Loucy (cell line): Measurements from ENCODE around the gene LY6G6C.
"Not testable (repeated sequence)": the region's sequence is repeated elsewhere in the genome, so short reads cannot be mapped to it uniquely, and the experiment has no call there.

Source experiments
- H2AFZ ChIP-seq: fragments of 200-600 bp; sonication (generic); 2 replicates; pipeline ENCODE4 v1.6.0; 2016; ENCODE audit warnings: antibody characterized with exemption, mild to moderate bottlenecking, low read length, moderate library complexity
- H3F3A ChIP-seq: fragments of 200-600 bp; 2 replicates; pipeline ENCODE4 v1.6.0; 2016; ENCODE audit warnings: antibody characterized with exemption, low read depth, mild to moderate bottlenecking
- H3K27me3 ChIP-seq: fragments of 200-600 bp; sonication (generic); 2 replicates; pipeline ENCODE4 v1.6.1; 2014; ENCODE audit warnings: low read length, mild to moderate bottlenecking; ENCODE audit not compliant: insufficient read depth, poor library complexity, severe bottlenecking
- H3K36me3 ChIP-seq: fragments of 200-600 bp; sonication (generic); 2 replicates; pipeline ENCODE4 v1.6.1; 2016; ENCODE audit warnings: low read length; ENCODE audit not compliant: insufficient read depth
- H3K4me1 ChIP-seq: fragments of 200-600 bp; sonication (generic); 2 replicates; pipeline ENCODE4 v1.5.1; 2014; ENCODE audit warnings: low read length, mild to moderate bottlenecking; ENCODE audit not compliant: insufficient read depth, poor library complexity, severe bottlenecking
- H3K4me2 ChIP-seq: fragments of 200-600 bp; sonication (generic); 2 replicates; pipeline ENCODE4 v1.6.0; 2014; ENCODE audit warnings: antibody characterized with exemption, low read length, low read depth, mild to moderate bottlenecking; ENCODE audit not compliant: poor library complexity, severe bottlenecking
- H3K4me3 ChIP-seq: fragments of 200-600 bp; sonication (generic); 2 replicates; pipeline ENCODE4 v1.5.1; 2014; ENCODE audit warnings: low read length, mild to moderate bottlenecking, mixed read lengths; ENCODE audit not compliant: poor library complexity, severe bottlenecking
- H3K79me2 ChIP-seq: fragments of 200-600 bp; sonication (generic); 2 replicates; pipeline ENCODE4 v1.6.1; 2014; ENCODE audit warnings: low read length; ENCODE audit not compliant: insufficient read depth
- H3K9ac ChIP-seq: fragments of 200-600 bp; sonication (generic); 2 replicates; pipeline ENCODE4 v1.6.0; 2014; ENCODE audit warnings: mild to moderate bottlenecking, low read depth, low read length, moderate library complexity; ENCODE audit not compliant: poor library complexity, severe bottlenecking
- H3K9me2 ChIP-seq: fragments of 200-600 bp; sonication (generic); replicated peaks from 2 replicates; pipeline ENCODE4 v1.6.1; 2016; ENCODE audit warnings: low read depth, low read length, mixed read lengths
- H3K9me3 ChIP-seq: fragments of 200-600 bp; sonication (generic); 2 replicates; pipeline ENCODE4 v1.6.1; 2014; ENCODE audit warnings: mild to moderate bottlenecking, antibody characterized with exemption, low read length, low read depth; ENCODE audit not compliant: insufficient read depth
- H4K20me1 ChIP-seq: fragments of 200-600 bp; sonication (generic); 2 replicates; pipeline ENCODE4 v1.6.0; 2014; ENCODE audit warnings: antibody characterized with exemption, low read length, mild to moderate bottlenecking; ENCODE audit not compliant: insufficient read depth, poor library complexity, severe bottlenecking
- EZH2phosphoT487 ChIP-seq: fragments of 200-600 bp; IDR thresholded peaks from 2 replicates; pipeline ENCODE4 v1.6.1; 2018; ENCODE audit warnings: antibody characterized with exemption, mild to moderate bottlenecking, moderate library complexity, borderline replicate concordance
- TF ChIP-seq, protein P1 (sequence below): fragments of 200-600 bp; sonication (generic); conservative IDR thresholded peaks from 2 replicates; pipeline ENCODE4 v1.5.1; 2014; ENCODE audit warnings: mild to moderate bottlenecking, antibody characterized with exemption, low read length

LY6G6C gene

DNA sequence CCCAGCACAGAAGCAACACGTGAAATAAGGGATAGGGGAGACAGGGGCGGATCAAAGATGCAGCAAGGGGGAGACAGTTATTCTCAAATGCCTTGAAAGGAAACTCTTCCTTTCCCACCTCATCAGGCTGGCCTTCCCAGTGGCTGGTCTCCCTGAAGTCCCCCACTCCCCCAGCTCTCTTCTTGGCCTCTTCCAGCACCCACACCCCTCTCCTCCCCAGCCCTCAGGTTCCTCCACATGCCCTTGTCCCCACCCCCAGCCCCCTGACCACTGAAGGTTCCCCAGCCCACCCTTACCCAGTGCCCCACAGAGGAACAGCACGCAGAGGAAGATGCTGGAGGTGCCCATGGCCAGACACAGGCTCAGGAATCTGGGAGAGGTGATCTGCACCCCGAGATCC is 8.1 kb downstream of the LY6G6C start:
- no peaks in the 10 kb centered on the region for H3K9me2 ChIP-seq
- H3K36me3 ChIP-seq = no peaks in the 10 kb centered on the region
- H3K4me1 ChIP-seq = peaks cover 40% of the 10 kb centered on the region
- no peak overlapping the region for H2AFZ ChIP-seq
- H3K4me3 ChIP-seq = no peak overlapping the region
- H3F3A ChIP-seq = no peaks in the 10 kb centered on the region
- H3K27me3 ChIP-seq = no peaks in the 10 kb centered on the region
- no peaks in the 10 kb centered on the region for H3K79me2 ChIP-seq
- no peaks in the 10 kb centered on the region for H4K20me1 ChIP-seq
- no peaks in the 10 kb centered on the region for H3K9me3 ChIP-seq
- H3K4me2 ChIP-seq = no peak overlapping the region
- H3K9ac ChIP-seq = peak overlapping the region; percentile 52
- TF ChIP-seq EZH2phosphoT487 = no peak

DNA sequence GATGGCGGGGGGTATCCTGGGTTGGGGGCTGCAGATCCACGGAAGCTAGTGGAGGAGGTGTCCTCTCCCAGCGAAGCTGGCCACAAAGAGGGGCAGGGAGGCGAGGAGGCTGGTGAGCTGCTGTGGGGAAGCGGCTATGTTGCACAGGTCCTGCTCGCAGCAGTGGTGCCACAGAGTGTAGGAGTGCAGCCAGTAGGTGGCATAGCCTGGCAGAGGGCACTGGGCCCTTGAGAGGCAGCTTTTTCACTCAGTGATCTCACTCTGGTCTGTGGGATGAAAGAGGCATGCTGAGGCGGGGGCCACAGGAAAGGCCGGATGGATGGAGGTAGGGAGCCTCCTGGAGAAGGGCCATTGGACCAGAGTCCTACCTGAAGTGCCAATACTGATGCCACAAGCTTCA is 9.2 kb downstream of the LY6G6C start:
- Histone ChIP-seq H3F3A (no peaks in the 10 kb centered on the region), H3K4me2 (no peak overlapping the region), H3K9ac (peak overlapping the region; percentile 3), H3K4me1 (peaks cover 40% of the 10 kb centered on the region), H3K4me3 (no peak overlapping the region), H3K36me3 (no peaks in the 10 kb centered on the region), H2AFZ (no peak overlapping the region), H4K20me1 (no peaks in the 10 kb centered on the region), H3K79me2 (no peaks in the 10 kb centered on the region), H3K9me3 (no peaks in the 10 kb centered on the region), H3K27me3 (no peaks in the 10 kb centered on the region), H3K9me2 (no peaks in the 10 kb centered on the region)
- TF ChIP-seq, protein P1, sequence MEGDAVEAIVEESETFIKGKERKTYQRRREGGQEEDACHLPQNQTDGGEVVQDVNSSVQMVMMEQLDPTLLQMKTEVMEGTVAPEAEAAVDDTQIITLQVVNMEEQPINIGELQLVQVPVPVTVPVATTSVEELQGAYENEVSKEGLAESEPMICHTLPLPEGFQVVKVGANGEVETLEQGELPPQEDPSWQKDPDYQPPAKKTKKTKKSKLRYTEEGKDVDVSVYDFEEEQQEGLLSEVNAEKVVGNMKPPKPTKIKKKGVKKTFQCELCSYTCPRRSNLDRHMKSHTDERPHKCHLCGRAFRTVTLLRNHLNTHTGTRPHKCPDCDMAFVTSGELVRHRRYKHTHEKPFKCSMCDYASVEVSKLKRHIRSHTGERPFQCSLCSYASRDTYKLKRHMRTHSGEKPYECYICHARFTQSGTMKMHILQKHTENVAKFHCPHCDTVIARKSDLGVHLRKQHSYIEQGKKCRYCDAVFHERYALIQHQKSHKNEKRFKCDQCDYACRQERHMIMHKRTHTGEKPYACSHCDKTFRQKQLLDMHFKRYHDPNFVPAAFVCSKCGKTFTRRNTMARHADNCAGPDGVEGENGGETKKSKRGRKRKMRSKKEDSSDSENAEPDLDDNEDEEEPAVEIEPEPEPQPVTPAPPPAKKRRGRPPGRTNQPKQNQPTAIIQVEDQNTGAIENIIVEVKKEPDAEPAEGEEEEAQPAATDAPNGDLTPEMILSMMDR = peak; percentile 59
- TF ChIP-seq EZH2phosphoT487 = no peak

DNA sequence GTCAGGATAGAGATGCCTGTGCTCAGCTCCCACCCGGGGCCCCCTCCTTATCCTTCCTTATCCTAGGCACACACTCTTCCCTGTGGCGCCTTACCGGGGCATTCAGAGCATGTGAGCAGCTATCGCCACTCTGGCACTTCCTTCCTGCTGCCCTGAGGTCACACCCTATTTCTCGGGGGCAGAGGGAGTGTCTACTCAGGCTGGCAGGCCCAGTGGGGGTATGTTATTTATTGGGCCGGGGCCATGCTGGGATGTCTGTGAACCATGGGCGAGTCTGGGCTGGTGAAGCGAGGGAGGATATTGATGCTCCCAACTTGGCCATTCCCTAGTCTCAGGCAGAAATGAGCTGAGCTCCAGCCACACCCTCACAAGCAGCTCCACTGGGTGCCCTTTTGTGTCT is 10.3 kb downstream of the LY6G6C start:
- Histone ChIP-seq H3K4me1 (peaks cover 40% of the 10 kb centered on the region), H2AFZ (peak overlapping the region; percentile 47; the same call in 1 of the 2 replicates), H3K4me3 (no peak overlapping the region), H3K4me2 (peak overlapping the region; percentile 19), H3K9me2 (no peaks in the 10 kb centered on the region), H3K79me2 (no peaks in the 10 kb centered on the region), H3K9ac (peak overlapping the region; percentile 37), H3K27me3 (no peaks in the 10 kb centered on the region), H3K9me3 (no peaks in the 10 kb centered on the region), H4K20me1 (no peaks in the 10 kb centered on the region), H3K36me3 (no peaks in the 10 kb centered on the region), H3F3A (no peaks in the 10 kb centered on the region)
- no peak for TF ChIP-seq EZH2phosphoT487
- TF ChIP-seq, protein P1 = no peak

DNA sequence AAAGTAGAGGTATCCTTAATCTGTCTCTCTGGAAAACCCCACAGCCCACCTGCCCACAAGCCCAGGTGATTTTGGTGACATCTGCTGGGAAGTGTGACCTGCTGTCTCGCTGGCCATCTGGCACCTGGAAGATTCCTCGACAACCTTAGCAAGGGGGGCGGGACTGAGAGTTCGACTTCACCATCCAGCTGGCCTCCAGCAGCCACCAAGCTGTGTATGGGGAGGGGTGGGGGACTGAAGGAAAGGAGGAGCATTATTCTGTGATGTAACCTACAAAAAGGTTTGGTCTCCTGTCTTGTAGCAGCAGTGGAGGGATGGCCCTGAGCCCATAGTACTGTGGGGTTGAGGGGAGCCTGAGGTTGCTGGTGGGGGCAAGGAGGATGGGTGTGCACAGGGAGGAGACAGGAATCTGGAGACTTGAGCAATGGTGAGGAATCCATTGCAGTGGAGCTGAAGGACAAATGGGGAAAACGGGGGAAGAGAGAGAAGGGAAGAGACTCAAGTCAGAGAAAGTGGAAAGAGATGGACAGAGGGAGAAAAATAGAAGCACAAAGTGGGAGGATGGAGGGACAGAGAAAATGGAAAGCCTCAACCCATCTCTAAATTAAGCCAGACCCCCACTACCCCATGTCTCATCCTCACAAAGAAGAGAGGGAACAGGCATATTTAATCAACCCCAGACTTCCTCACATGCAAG is 10.9 kb downstream of the LY6G6C start:
- Histone ChIP-seq H3K9ac (peak overlapping the region; percentile 37), H3K36me3 (no peaks in the 10 kb centered on the region)

DNA sequence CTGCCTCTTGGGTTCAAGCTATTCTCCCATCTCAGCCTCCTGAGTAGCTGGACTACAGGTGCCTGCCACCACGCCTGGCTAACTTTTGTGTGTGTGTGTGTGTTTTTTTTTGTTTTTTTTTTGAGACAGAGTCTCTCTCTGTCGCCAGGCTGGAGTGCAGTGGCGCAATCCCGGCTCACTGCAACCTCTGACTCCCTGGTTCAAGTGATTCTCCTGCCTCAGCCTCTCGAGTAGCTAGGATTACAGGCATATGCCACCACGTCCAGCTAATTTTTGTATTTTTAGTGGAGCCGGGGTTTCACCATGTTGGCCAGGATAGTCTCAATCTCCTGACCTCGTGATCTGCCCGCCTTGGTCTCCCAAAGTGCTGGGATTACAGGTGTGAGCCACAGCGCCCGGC is 12.4 kb downstream of the LY6G6C start:
- H3K9ac ChIP-seq, H3K27me3 ChIP-seq, H3K79me2 ChIP-seq, H4K20me1 ChIP-seq, H3K36me3 ChIP-seq, H3K9me3 ChIP-seq, H2AFZ ChIP-seq, H3K4me3 ChIP-seq, H3K9me2 ChIP-seq, H3K4me2 ChIP-seq, H3F3A ChIP-seq: not testable (repeated sequence)
- peaks cover 30% of the 10 kb centered on the region for H3K4me1 ChIP-seq

More for the DNA sequence above, 10.9 kb downstream of the LY6G6C start:
- no peaks in the 10 kb centered on the region for H3K9me3 ChIP-seq
- H3K4me2 ChIP-seq = peak overlapping the region; percentile 19
- H3K9me2 ChIP-seq = no peaks in the 10 kb centered on the region
- H3K27me3 ChIP-seq = no peaks in the 10 kb centered on the region
- no peaks in the 10 kb centered on the region for H3K79me2 ChIP-seq
- no peaks in the 10 kb centered on the region for H3F3A ChIP-seq
- peak overlapping the region; percentile 13 for H3K4me3 ChIP-seq
- H2AFZ ChIP-seq = peak overlapping the region; percentile 47
- no peaks in the 10 kb centered on the region for H4K20me1 ChIP-seq
- peaks cover 40% of the 10 kb centered on the region for H3K4me1 ChIP-seq
- TF ChIP-seq, protein P1 = no peak
- TF ChIP-seq EZH2phosphoT487 = no peak
